ENCODE results near the gene CSDE1. TPM values are rescaled to one million over a fixed set of nuclear protein-coding genes. Genes with fewer than 3 reads are reported as not detected.

The CSDE1 gene
- total and polyA plus RNA-seq, 3 donors from 2014 or later: 354 to 495 (median 488) TPM

DNA sequence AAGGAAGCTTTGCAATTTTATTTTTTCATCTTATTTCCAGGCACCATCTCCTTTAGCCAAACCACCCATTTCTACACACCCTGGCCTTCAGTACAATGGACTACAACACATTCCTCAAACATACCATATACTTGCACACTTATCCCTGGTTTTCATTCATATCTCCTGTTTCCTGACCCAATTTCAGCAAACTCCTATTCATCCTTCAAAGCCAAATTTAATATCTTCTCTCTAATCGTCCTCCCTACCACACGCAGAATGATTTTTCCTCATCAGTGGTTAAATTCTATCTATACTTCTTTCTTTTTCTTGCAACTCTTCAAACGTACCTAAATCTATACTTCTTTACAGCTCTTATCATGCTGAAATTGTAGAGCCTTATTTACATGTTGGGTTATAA lies 90.8 kb downstream of the CSDE1 start:
- Histone ChIP-seq H3K9me3 (no peaks in the 10 kb centered on the region), H3K27me3 (no peaks in the 10 kb centered on the region), H3K4me3 (no peak overlapping the region), H3K27ac (no peak overlapping the region), H3K4me1 (no peaks in the 10 kb centered on the region), H3K36me3 (ENCODE audit: low read depth, missing control alignments) (no peaks in the 10 kb centered on the region)
- 82 to 90% methylated on average over 3 of the region's 3 CpGs for WGBS, 2 donors
- DNase-seq: no peak
- TF ChIP-seq, protein P1, sequence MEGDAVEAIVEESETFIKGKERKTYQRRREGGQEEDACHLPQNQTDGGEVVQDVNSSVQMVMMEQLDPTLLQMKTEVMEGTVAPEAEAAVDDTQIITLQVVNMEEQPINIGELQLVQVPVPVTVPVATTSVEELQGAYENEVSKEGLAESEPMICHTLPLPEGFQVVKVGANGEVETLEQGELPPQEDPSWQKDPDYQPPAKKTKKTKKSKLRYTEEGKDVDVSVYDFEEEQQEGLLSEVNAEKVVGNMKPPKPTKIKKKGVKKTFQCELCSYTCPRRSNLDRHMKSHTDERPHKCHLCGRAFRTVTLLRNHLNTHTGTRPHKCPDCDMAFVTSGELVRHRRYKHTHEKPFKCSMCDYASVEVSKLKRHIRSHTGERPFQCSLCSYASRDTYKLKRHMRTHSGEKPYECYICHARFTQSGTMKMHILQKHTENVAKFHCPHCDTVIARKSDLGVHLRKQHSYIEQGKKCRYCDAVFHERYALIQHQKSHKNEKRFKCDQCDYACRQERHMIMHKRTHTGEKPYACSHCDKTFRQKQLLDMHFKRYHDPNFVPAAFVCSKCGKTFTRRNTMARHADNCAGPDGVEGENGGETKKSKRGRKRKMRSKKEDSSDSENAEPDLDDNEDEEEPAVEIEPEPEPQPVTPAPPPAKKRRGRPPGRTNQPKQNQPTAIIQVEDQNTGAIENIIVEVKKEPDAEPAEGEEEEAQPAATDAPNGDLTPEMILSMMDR (IDR thresholded peaks at IDR 0.05): no peak
- no peak for TF ChIP-seq POLR2A (IDR thresholded peaks at IDR 0.05)
- intact Hi-C loops (cut with DNase I; ENCODE audit: low total_unique reads): no loop called here

Small RNA genes within 50 kb of the gene (small RNA-seq; reads per million reads assigned to genes)
- gene RN7SL432P: 0 reads per million in 2 donors
- gene RNY1P13: 0 reads per million in 2 donors

Other genes with a start within 250 kb of the CSDE1 start
- 10 to 100 TPM; 63.7 to 88.7 TPM for gene TRIM33, start 246.8 kb downstream of the CSDE1 start, total RNA-seq
- gene TRIM33, start 246.8 kb downstream of the CSDE1 start, polyA plus RNA-seq (ENCODE audit: insufficient read depth, low read depth, low replicate concordance): 67.9 TPM
- gene BCAS2, start 176.4 kb downstream of the CSDE1 start, total RNA-seq: 10 to 100 TPM; 47.7 to 51.4 TPM
- 41.8 TPM for gene BCAS2, start 176.4 kb downstream of the CSDE1 start, polyA plus RNA-seq (ENCODE audit: insufficient read depth, low read depth, low replicate concordance)
- 10 to 100 TPM; 15.0 to 18.8 TPM for gene DENND2C, start 87.9 kb downstream of the CSDE1 start, total RNA-seq
- 10.5 TPM for gene DENND2C, start 87.9 kb downstream of the CSDE1 start, polyA plus RNA-seq (ENCODE audit: insufficient read depth, low read depth, low replicate concordance)
- under 1 TPM in 1 of 2 donors, not detected in 1; 0.12 TPM for gene AMPD1, start 62.4 kb downstream of the CSDE1 start, total RNA-seq
- 1.5 TPM for gene AMPD1, start 62.4 kb downstream of the CSDE1 start, polyA plus RNA-seq (ENCODE audit: insufficient read depth, low read depth, low replicate concordance)
- gene NRAS, start 41.2 kb downstream of the CSDE1 start, total RNA-seq: 10 to 100 TPM; 22.8 to 24.6 TPM
- 17.4 TPM for gene NRAS, start 41.2 kb downstream of the CSDE1 start, polyA plus RNA-seq (ENCODE audit: insufficient read depth, low read depth, low replicate concordance)
- 10 to 100 TPM; 27.3 to 47.3 TPM for gene SIKE1, start 22.7 kb upstream of the CSDE1 start, total RNA-seq
- 27.3 TPM for gene SIKE1, start 22.7 kb upstream of the CSDE1 start, polyA plus RNA-seq (ENCODE audit: insufficient read depth, low read depth, low replicate concordance)
- 10 to 100 TPM; 29.8 to 66.5 TPM for gene SYCP1, start 96.9 kb upstream of the CSDE1 start, total RNA-seq
- 10.5 TPM for gene SYCP1, start 96.9 kb upstream of the CSDE1 start, polyA plus RNA-seq (ENCODE audit: insufficient read depth, low read depth, low replicate concordance)